ENCODE measurements around the gene CHCHD6.

Gene CHCHD6

DNA sequence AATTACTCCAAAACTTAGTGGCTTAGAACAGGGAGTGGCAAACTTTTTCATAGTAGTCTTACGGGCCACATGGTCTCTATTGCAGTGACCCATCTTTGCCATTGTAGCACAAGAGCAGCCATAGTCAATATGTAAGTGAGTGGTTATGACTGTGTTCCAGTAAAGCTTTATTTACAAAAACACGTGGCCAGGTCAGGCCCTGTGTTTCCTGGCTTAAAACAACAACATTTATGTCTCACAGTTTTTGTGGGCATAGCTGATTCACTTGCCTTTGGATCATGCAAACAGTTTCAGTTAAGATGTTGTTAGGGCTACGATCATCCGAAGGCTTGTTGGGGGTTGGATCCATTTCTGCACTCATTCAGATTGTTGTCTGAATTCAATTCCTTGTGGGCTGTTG is 103.8 kb downstream of the CHCHD6 start:
- Histone ChIP-seq H3K4me3 (ENCODE audit: extremely low read depth, insufficient read depth, low read length, poor library complexity, severe bottlenecking) (no peak overlapping the region), H3K36me3 (ENCODE audit: control insufficient read depth, insufficient read depth, low read length) (no peaks in the 10 kb centered on the region)
- 85 to 86% methylated on average over 2 to 4 of the region's 4 CpGs for WGBS, 2 experiments (ENCODE audit: insufficient coverage in 2 of 2)

DNA sequence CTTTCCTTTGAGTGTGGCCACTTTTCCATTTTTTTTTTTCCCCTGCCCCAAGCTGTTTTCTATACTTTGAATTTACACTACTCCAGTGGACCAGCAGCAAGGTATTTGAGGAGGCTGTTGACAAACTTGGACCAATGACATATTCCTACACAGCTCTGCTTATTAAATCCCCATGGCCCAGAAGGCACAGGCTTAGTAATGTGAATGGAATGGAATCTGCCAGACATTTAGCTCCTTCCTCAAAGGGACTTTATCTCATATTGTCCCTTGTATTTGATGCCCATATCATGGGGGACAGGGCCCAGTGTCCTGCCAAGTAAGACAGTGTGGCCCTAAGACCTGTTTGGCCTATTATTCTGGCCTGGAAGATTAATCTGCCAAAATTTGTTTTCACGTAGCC is 107.5 kb downstream of the CHCHD6 start:
- WGBS, 2 experiments (ENCODE audit: insufficient coverage in 2 of 2) = 78 to 83% methylated on average over 1 of the region's 1 CpG
- Histone ChIP-seq H3K4me3 (ENCODE audit: extremely low read depth, insufficient read depth, low read length, poor library complexity, severe bottlenecking) (no peak overlapping the region), H3K36me3 (ENCODE audit: control insufficient read depth, insufficient read depth, low read length) (no peaks in the 10 kb centered on the region), H3K4me1 (ENCODE audit: control insufficient read depth, insufficient read depth, low read length, poor library complexity, severe bottlenecking) (peaks cover 6% of the 10 kb centered on the region), H3K9me3 (ENCODE audit: control insufficient read depth, low read length) (no peaks in the 10 kb centered on the region), H3K27ac (ENCODE audit: low read depth, low read length, severe bottlenecking) (no peak overlapping the region)

More for the DNA sequence above, 103.8 kb downstream of the CHCHD6 start:
- H3K9me3 ChIP-seq (ENCODE audit: control insufficient read depth, low read length) = no peaks in the 10 kb centered on the region
- H3K4me1 ChIP-seq (ENCODE audit: control insufficient read depth, insufficient read depth, low read length, poor library complexity, severe bottlenecking) = peaks cover 6% of the 10 kb centered on the region
- H3K27ac ChIP-seq (ENCODE audit: low read depth, low read length, severe bottlenecking) = no peak overlapping the region

DNA sequence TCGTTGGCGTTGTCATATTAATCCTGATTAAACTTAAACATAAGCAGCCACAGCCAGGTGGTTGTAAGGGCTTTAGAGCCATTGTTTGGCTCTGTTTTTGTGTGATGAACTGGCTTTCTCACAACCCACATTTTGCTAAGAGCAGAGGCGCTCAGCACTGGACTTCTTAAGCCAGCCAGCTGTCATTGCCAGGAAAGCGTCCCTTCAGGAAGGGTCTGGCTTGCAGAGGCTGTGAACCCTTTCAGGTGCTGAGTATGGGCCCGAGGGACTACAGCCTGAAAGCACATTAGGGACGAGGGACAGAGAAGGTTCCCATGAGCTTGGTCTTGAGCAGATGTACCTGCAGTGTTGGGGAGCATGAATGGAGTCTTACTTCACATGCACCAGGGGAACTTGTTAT is 112.3 kb downstream of the CHCHD6 start:
- 69 to 71% methylated on average over 4 of the region's 6 CpGs for WGBS, 2 experiments (ENCODE audit: insufficient coverage in 2 of 2)
- Histone ChIP-seq H3K4me3 (ENCODE audit: extremely low read depth, insufficient read depth, low read length, poor library complexity, severe bottlenecking) (no peak overlapping the region), H3K9me3 (ENCODE audit: control insufficient read depth, low read length) (no peaks in the 10 kb centered on the region), H3K36me3 (ENCODE audit: control insufficient read depth, insufficient read depth, low read length) (no peaks in the 10 kb centered on the region), H3K27ac (ENCODE audit: low read depth, low read length, severe bottlenecking) (no peak overlapping the region), H3K4me1 (ENCODE audit: control insufficient read depth, insufficient read depth, low read length, poor library complexity, severe bottlenecking) (peaks cover 5% of the 10 kb centered on the region)

- H3K27ac ChIP-seq (ENCODE audit: low read depth, low read length, severe bottlenecking) = no peak overlapping the region
- WGBS, 2 experiments (ENCODE audit: insufficient coverage in 2 of 2) = 92 to 100% methylated on average over 1 to 4 of the region's 6 CpGs
Observed at GRCh38 chr3:126816986-126817777, 113.1 kb downstream of the CHCHD6 start.

GRCh38 chr3:126817781-126818180 is 113.7 kb downstream of the CHCHD6 start:
- 100% methylated on average over 1 of the region's 1 CpG; no CpG with 5 or more reads in 1 of the 2 experiments for WGBS, 2 experiments (ENCODE audit: insufficient coverage in 2 of 2)
- H3K27ac ChIP-seq (ENCODE audit: low read depth, low read length, severe bottlenecking) = no peak overlapping the region
- no peaks in the 10 kb centered on the region for H3K4me1 ChIP-seq (ENCODE audit: control insufficient read depth, insufficient read depth, low read length, poor library complexity, severe bottlenecking)
- H3K36me3 ChIP-seq (ENCODE audit: control insufficient read depth, insufficient read depth, low read length) = no peaks in the 10 kb centered on the region
- H3K9me3 ChIP-seq (ENCODE audit: control insufficient read depth, low read length) = no peaks in the 10 kb centered on the region
- H3K4me3 ChIP-seq (ENCODE audit: extremely low read depth, insufficient read depth, low read length, poor library complexity, severe bottlenecking) = no peak overlapping the region

More at GRCh38 chr3:126816986-126817777, 113.1 kb downstream of the CHCHD6 start:
- Histone ChIP-seq H3K4me1 (ENCODE audit: control insufficient read depth, insufficient read depth, low read length, poor library complexity, severe bottlenecking) (no peaks in the 10 kb centered on the region), H3K9me3 (ENCODE audit: control insufficient read depth, low read length) (no peaks in the 10 kb centered on the region), H3K36me3 (ENCODE audit: control insufficient read depth, insufficient read depth, low read length) (no peaks in the 10 kb centered on the region), H3K4me3 (ENCODE audit: extremely low read depth, insufficient read depth, low read length, poor library complexity, severe bottlenecking) (no peak overlapping the region)

- Histone ChIP-seq H3K4me3 (ENCODE audit: extremely low read depth, insufficient read depth, low read length, poor library complexity, severe bottlenecking) (no peak overlapping the region), H3K27ac (ENCODE audit: low read depth, low read length, severe bottlenecking) (no peak overlapping the region), H3K4me1 (ENCODE audit: control insufficient read depth, insufficient read depth, low read length, poor library complexity, severe bottlenecking) (no peaks in the 10 kb centered on the region), H3K9me3 (ENCODE audit: control insufficient read depth, low read length) (no peaks in the 10 kb centered on the region), H3K36me3 (ENCODE audit: control insufficient read depth, insufficient read depth, low read length) (no peaks in the 10 kb centered on the region)
- WGBS, 2 experiments (ENCODE audit: insufficient coverage in 2 of 2) = 89 to 97% methylated on average over 6 of the region's 8 CpGs
Observed at GRCh38 chr3:126818400-126819095, 114.5 kb downstream of the CHCHD6 start.

- Histone ChIP-seq H3K36me3 (ENCODE audit: control insufficient read depth, insufficient read depth, low read length) (no peaks in the 10 kb centered on the region), H3K4me1 (ENCODE audit: control insufficient read depth, insufficient read depth, low read length, poor library complexity, severe bottlenecking) (no peaks in the 10 kb centered on the region), H3K27ac (ENCODE audit: low read depth, low read length, severe bottlenecking) (no peak overlapping the region), H3K4me3 (ENCODE audit: extremely low read depth, insufficient read depth, low read length, poor library complexity, severe bottlenecking) (no peak overlapping the region), H3K9me3 (ENCODE audit: control insufficient read depth, low read length) (no peaks in the 10 kb centered on the region)
- WGBS, 2 experiments (ENCODE audit: insufficient coverage in 2 of 2) = 79 to 100% methylated on average over 2 of the region's 2 CpGs
Observed at GRCh38 chr3:126826693-126827092, 122.7 kb downstream of the CHCHD6 start.

DNA sequence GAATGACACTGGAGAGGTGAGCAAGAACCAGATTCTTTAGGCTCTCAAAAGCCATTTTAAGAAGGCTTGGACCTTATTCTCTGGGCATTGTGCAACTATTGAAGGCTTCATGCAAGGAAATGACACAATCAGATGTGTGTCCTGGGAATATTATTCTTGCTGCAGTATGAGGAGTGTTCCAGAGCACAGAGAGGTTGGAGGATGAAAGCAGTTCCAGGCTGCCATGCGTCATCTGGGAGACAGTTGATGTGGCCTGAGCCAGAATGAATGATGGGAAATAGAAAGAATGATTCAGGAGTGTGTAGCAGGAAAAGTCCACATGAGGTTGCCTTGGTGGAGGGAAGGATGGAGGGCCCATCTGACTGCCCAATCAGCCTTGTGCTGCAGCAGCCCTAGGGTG is 123.1 kb downstream of the CHCHD6 start:
- WGBS, 2 experiments (ENCODE audit: insufficient coverage in 2 of 2) = 92 to 95% methylated on average over 1 of the region's 1 CpG
- Histone ChIP-seq H3K4me3 (ENCODE audit: extremely low read depth, insufficient read depth, low read length, poor library complexity, severe bottlenecking) (no peak overlapping the region), H3K4me1 (ENCODE audit: control insufficient read depth, insufficient read depth, low read length, poor library complexity, severe bottlenecking) (no peaks in the 10 kb centered on the region), H3K9me3 (ENCODE audit: control insufficient read depth, low read length) (no peaks in the 10 kb centered on the region), H3K27ac (ENCODE audit: low read depth, low read length, severe bottlenecking) (no peak overlapping the region), H3K36me3 (ENCODE audit: control insufficient read depth, insufficient read depth, low read length) (no peaks in the 10 kb centered on the region)

DNA sequence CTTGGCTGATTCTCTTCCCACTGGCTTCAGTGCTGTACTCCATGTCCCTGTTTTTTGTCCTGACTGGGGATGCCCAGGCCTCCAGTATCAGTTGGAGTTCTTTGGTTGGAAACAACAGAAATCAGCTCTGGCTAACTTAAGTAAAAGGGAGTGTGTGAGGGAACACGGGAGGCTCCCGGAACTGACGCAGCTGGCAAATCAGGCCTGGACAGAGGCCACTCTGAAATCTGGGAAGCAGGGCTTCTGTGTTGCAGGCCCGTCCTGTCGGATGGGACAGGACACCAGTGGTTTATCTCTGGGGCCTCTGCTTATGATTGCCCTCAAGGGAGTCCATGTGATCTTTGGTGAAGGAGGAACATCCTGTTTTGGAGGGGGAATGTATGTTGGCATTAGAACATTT is 124.3 kb downstream of the CHCHD6 start:
- WGBS, 2 experiments (ENCODE audit: insufficient coverage in 2 of 2) = 89 to 95% methylated on average over 4 to 5 of the region's 5 CpGs
- Histone ChIP-seq H3K36me3 (ENCODE audit: control insufficient read depth, insufficient read depth, low read length) (no peaks in the 10 kb centered on the region), H3K9me3 (ENCODE audit: control insufficient read depth, low read length) (no peaks in the 10 kb centered on the region), H3K4me1 (ENCODE audit: control insufficient read depth, insufficient read depth, low read length, poor library complexity, severe bottlenecking) (no peaks in the 10 kb centered on the region), H3K4me3 (ENCODE audit: extremely low read depth, insufficient read depth, low read length, poor library complexity, severe bottlenecking) (no peak overlapping the region), H3K27ac (ENCODE audit: low read depth, low read length, severe bottlenecking) (no peak overlapping the region)

DNA sequence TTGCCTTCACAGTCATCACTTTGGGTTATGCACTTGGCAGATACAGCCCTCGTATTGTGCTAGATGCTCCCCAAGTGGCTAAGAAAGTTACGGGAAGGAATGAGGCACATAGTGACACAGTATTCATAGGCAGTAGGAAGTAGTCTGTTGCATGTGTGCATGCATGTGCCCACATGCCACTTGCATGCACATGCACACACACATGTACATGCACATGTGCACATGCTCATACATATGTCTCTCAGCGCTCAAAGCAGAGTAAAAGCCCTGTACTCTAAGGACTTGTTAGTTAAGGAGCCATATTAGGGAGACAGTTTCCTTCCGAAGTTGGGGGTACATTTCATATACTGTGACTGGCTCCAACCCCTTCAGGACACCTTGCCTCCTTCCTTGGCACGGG is 128.9 kb downstream of the CHCHD6 start:
- no peaks in the 10 kb centered on the region for H3K36me3 ChIP-seq (ENCODE audit: control insufficient read depth, insufficient read depth, low read length)
- H3K27ac ChIP-seq (ENCODE audit: low read depth, low read length, severe bottlenecking) = no peak overlapping the region
- peaks cover 13% of the 10 kb centered on the region for H3K4me1 ChIP-seq (ENCODE audit: control insufficient read depth, insufficient read depth, low read length, poor library complexity, severe bottlenecking)
- H3K4me3 ChIP-seq (ENCODE audit: extremely low read depth, insufficient read depth, low read length, poor library complexity, severe bottlenecking) = no peak overlapping the region
- WGBS, 2 experiments (ENCODE audit: insufficient coverage in 2 of 2) = 93 to 95% methylated on average over 3 to 4 of the region's 5 CpGs
- H3K9me3 ChIP-seq (ENCODE audit: control insufficient read depth, low read length) = no peaks in the 10 kb centered on the region
